Prostate gland (tissue), 2 donors: ENCODE results near the gene DUSP22. TPM values are rescaled to one million over a fixed set of nuclear protein-coding genes. Genes with fewer than 3 reads are reported as not detected.

Source experiments
- DNase-seq: peaks from one replicate; pipeline ENCODE4 v3.0.0-alpha.2; 2019; ENCODE audit warnings: low spot score
- H3K27ac ChIP-seq, 2 donors: fragments of 200-600 bp; sonication (generic); 2 replicates each; pipeline ENCODE4 v1.5.1; 2017 to 2019
- H3K27me3 ChIP-seq: fragments of 200-600 bp; sonication (generic); replicated peaks from 2 replicates; pipeline ENCODE4 v1.5.1; 2019; ENCODE audit not compliant: insufficient read depth
- H3K36me3 ChIP-seq, 2 donors: fragments of 200-600 bp; sonication (generic); 1 replicate in 1 of 2; 2 replicates in 1 of 2; pipeline versions ENCODE4 v1.5.1 to v1.8.1; 2017 to 2019
- H3K4me1 ChIP-seq: fragments of 200-600 bp; sonication (generic); replicated peaks from 2 replicates; pipeline ENCODE4 v1.5.1; 2019
- H3K4me3 ChIP-seq, 2 donors: fragments of 200-600 bp; sonication (generic); 2 replicates each; pipeline ENCODE4 v1.5.1; 2017 to 2019
- H3K9me3 ChIP-seq: fragments of 200-600 bp; sonication (generic); 2 replicates; pipeline ENCODE4 v1.5.1; 2017
- CTCF ChIP-seq, 4 experiments: fragments of 200-600 bp in 2 of 4; fragments of 450-650 bp in 2 of 4; sonication (generic) in 2 of 4; IDR thresholded peaks; 1 replicate in 3 of 4; 2 replicates in 1 of 4; pipeline ENCODE4 v1.5.1; 2016 to 2019; ENCODE audit warnings: antibody characterized with exemption in 4 of 4, mild to moderate bottlenecking in 2 of 4, moderate library complexity in 2 of 4
- POLR2A ChIP-seq: fragments of 450-650 bp; IDR thresholded peaks from one replicate; pipeline ENCODE4 v1.6.1; 2016; ENCODE audit warnings: antibody characterized with exemption, mild to moderate bottlenecking
- POLR2AphosphoS5 ChIP-seq: sonication (generic); formaldehyde crosslinking; IDR thresholded peaks from one replicate; pipeline ENCODE4 v1.6.1; 2017; ENCODE audit warnings: antibody characterized with exemption
- WGBS: methylation state at CpG from one replicate; pipeline ENCODE4 v1.1.5; 2018; 5-methylcytosine and 5-hydroxymethylcytosine counted together
- intact Hi-C: fragments of 100-400 bp; cut with DNase I; formaldehyde crosslinking; loops from one replicate; pipeline ENCODE4 v1.14.2; 2022
- total RNA-seq, 2 donors: library from RNA; depleted of rRNA; stranded (reverse); fragments of >200 nt; gene quantifications; one replicate each; pipeline ENCODE4 v1.1.0, GENCODE V29; 2016

DUSP22 gene
- total RNA-seq, 2 donors from 2014 or later, result 29.8 to 95.8 TPM

- no peak for TF ChIP-seq POLR2AphosphoS5
- no peak for TF ChIP-seq POLR2A
- no peak for TF ChIP-seq CTCF (IDR thresholded peaks at IDR 0.05)
- no peak for DNase-seq
- WGBS, result 94% methylated on average over 9 of the region's 9 CpGs
- no peak overlapping the region for H3K4me3 ChIP-seq
- intact Hi-C loops, result no loop called here
- no peaks in the 10 kb centered on the region for H3K36me3 ChIP-seq
- H3K9me3 ChIP-seq, result no peaks in the 10 kb centered on the region
- H3K27ac ChIP-seq, result no peak overlapping the region
- H3K4me1 ChIP-seq, result no peaks in the 10 kb centered on the region
- H3K27me3 ChIP-seq, result no peaks in the 10 kb centered on the region
Observed at GRCh38 chr6:256169-256568, 36.1 kb upstream of the DUSP22 start.

GRCh38 chr6:257031-257725 is 35.1 kb upstream of the DUSP22 start:
- WGBS, result 61% methylated on average over 8 of the region's 8 CpGs
- DNase-seq, result no peak
- Histone ChIP-seq H3K27me3 (no peaks in the 10 kb centered on the region), H3K27ac (no peak overlapping the region), H3K9me3 (no peaks in the 10 kb centered on the region), H3K36me3 (no peaks in the 10 kb centered on the region), H3K4me1 (no peaks in the 10 kb centered on the region), H3K4me3 (no peak overlapping the region)
- TF ChIP-seq CTCF (IDR thresholded peaks at IDR 0.05) (no peak), POLR2AphosphoS5 (no peak), POLR2A (no peak)
- intact Hi-C loops, result no loop called here

GRCh38 chr6:257774-258173 is 34.5 kb upstream of the DUSP22 start:
- WGBS, result 63% methylated on average over 1 of the region's 1 CpG
- H3K4me1 ChIP-seq, result no peaks in the 10 kb centered on the region
- no peak for DNase-seq
- H3K9me3 ChIP-seq, result no peaks in the 10 kb centered on the region
- H3K36me3 ChIP-seq, result no peaks in the 10 kb centered on the region
- no peaks in the 10 kb centered on the region for H3K27me3 ChIP-seq
- intact Hi-C loops, result no loop called here
- no peak overlapping the region for H3K4me3 ChIP-seq
- H3K27ac ChIP-seq, result no peak overlapping the region
- TF ChIP-seq CTCF (IDR thresholded peaks at IDR 0.05) (no peak), POLR2AphosphoS5 (no peak), POLR2A (no peak)

GRCh38 chr6:259316-259715 is 33.0 kb upstream of the DUSP22 start:
- Histone ChIP-seq H3K9me3 (no peaks in the 10 kb centered on the region), H3K4me1 (no peaks in the 10 kb centered on the region), H3K36me3 (no peaks in the 10 kb centered on the region), H3K4me3 (no peak overlapping the region), H3K27me3 (no peaks in the 10 kb centered on the region), H3K27ac (no peak overlapping the region)
- no peak for TF ChIP-seq CTCF (IDR thresholded peaks at IDR 0.05)
- no peak for TF ChIP-seq POLR2A
- no peak for TF ChIP-seq POLR2AphosphoS5
- no peak for DNase-seq
- WGBS, result 45% methylated on average over 5 of the region's 5 CpGs
- intact Hi-C loops, result no loop called here

- H3K9me3 ChIP-seq, result no peaks in the 10 kb centered on the region
- H3K36me3 ChIP-seq, result no peaks in the 10 kb centered on the region
- intact Hi-C loops, result no loop called here
- no peak overlapping the region for H3K4me3 ChIP-seq
- no peaks in the 10 kb centered on the region for H3K4me1 ChIP-seq
- H3K27me3 ChIP-seq, result no peaks in the 10 kb centered on the region
- no peak for DNase-seq
- no peak overlapping the region for H3K27ac ChIP-seq
- WGBS, result 49% methylated on average over 5 of the region's 5 CpGs
- TF ChIP-seq POLR2AphosphoS5, result no peak
- TF ChIP-seq CTCF (IDR thresholded peaks at IDR 0.05), result no peak
- TF ChIP-seq POLR2A, result no peak
Observed at GRCh38 chr6:259901-260508, 32.3 kb upstream of the DUSP22 start.
